ENCODE data around the gene RPS6KA3. TPM values are rescaled to one million over a fixed set of nuclear protein-coding genes. Genes with fewer than 3 reads are reported as not detected.

RPS6KA3 gene
- total RNA-seq, 1 donor from 2014 or later: 21.8 TPM

DNA sequence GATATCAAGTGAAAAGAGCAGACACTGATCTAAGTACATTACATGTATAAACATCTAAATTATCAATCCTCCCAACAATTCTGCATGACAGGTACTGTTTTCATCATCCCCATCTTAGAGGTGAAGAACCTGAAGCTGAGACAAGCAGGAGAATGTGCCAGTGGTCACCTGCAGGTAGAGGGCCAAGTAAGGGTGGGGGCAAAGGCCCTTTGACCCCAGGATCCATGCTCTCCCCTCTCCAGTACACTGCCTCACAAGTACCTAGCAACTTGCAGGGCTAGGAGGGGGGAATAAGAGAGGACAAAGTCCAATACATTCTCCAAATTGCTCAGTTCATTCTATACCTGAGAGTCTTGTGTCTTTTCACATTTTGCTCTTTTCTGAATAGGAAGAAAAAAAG lies 141.7 kb downstream of the RPS6KA3 start:
- Mint-ChIP-seq H3K9me3 (ENCODE audit: unreplicated experiment) (no peaks in the 10 kb centered on the region), H3K4me1 (ENCODE audit: unreplicated experiment) (no peaks in the 10 kb centered on the region), H3K27ac (ENCODE audit: unreplicated experiment) (no peak overlapping the region), H3K36me3 (ENCODE audit: unreplicated experiment) (peaks cover 3% of the 10 kb centered on the region), H3K4me3 (ENCODE audit: unreplicated experiment) (no peak overlapping the region), H3K27me3 (ENCODE audit: unreplicated experiment) (no peaks in the 10 kb centered on the region)
- TF ChIP-seq, protein P1, sequence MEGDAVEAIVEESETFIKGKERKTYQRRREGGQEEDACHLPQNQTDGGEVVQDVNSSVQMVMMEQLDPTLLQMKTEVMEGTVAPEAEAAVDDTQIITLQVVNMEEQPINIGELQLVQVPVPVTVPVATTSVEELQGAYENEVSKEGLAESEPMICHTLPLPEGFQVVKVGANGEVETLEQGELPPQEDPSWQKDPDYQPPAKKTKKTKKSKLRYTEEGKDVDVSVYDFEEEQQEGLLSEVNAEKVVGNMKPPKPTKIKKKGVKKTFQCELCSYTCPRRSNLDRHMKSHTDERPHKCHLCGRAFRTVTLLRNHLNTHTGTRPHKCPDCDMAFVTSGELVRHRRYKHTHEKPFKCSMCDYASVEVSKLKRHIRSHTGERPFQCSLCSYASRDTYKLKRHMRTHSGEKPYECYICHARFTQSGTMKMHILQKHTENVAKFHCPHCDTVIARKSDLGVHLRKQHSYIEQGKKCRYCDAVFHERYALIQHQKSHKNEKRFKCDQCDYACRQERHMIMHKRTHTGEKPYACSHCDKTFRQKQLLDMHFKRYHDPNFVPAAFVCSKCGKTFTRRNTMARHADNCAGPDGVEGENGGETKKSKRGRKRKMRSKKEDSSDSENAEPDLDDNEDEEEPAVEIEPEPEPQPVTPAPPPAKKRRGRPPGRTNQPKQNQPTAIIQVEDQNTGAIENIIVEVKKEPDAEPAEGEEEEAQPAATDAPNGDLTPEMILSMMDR (IDR thresholded peaks at IDR 0.05): no peak
- no peak for DNase-seq (ENCODE audit: extremely low spot score, unreplicated experiment)

DNA sequence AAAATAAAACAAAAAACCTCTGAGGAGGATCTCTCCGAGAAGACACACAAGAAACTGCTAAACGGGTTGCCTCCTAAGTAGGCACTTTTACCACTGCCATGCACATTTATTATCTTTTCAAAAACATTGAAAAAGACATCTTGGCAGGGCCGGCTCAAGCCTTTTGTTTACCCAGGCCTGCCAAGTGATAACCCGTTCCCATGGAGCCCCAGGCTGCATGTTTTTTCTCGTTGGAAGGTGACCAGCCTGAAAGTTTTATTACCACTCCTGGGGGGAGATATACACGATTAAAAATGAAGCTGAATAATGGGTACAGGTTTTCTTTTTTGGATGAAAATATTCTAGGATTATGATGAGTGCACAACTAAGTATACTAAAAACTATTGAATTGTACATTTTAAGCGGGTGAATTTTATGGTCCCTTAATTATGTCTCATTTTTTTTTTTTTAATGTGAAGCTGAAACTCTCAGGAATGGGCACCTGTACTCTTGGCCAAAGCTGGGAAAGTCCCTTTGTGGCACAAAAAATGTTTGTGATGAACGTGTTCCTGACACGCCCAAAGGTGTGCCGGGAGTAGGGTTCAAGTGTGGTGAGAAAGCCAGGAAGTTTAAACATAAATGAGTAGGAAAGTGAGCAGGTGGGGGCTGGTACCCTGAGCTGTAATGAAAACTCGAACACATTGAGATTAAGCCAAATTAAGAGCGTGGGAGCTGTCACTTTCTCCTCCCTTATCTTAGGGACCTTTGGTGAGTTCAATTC lies 148.5 kb downstream of the RPS6KA3 start:
- Mint-ChIP-seq H3K27me3 (ENCODE audit: unreplicated experiment) (no peaks in the 10 kb centered on the region), H3K9me3 (ENCODE audit: unreplicated experiment) (no peaks in the 10 kb centered on the region), H3K4me1 (ENCODE audit: unreplicated experiment) (no peaks in the 10 kb centered on the region), H3K4me3 (ENCODE audit: unreplicated experiment) (no peak overlapping the region), H3K27ac (ENCODE audit: unreplicated experiment) (no peak overlapping the region), H3K36me3 (ENCODE audit: unreplicated experiment) (no peaks in the 10 kb centered on the region)
- TF ChIP-seq, protein P1 (IDR thresholded peaks at IDR 0.05): no peak
- no peak for DNase-seq (ENCODE audit: extremely low spot score, unreplicated experiment)

DNA sequence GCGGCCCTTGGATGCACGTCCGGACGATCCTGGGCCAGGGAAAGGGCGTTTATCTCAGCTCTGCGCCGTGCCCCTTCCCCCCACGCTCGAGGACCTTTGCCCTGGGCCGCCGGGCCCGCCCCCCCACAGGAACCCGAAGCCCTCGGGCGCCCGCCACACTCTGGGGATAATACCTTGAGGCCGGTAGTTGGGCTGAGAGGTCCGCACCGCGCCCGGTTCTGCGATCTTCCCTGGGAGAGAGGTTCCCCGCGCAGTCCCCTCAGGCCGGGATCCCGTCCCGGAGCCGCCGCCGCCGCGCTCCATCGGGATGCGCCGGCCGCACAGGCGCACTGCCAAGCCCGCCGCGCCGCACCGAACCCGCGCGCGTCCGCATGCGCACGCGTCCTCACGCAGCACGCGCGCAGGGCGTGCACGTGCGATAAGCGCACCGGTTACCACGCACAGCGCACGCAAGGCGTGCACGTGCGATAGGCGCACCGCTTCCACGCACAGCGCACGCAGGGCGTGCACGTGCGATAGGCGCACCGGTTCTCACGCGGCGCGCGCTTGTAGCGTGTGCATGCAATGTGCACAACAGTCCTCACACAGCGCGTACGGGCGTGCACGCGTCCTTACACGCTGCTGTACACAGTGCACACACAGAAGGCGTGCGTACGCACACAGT lies 150.0 kb downstream of the RPS6KA3 start, which contains the start of gene MAP7D2:
TSS of gene MAP7D2 (minus strand) at position 331 of the 664 bp plus-strand sequence. CDS start at position 303, 28 bp downstream.
- no peaks in the 10 kb centered on the region for H3K36me3 Mint-ChIP-seq (ENCODE audit: unreplicated experiment)
- H3K27ac Mint-ChIP-seq (ENCODE audit: unreplicated experiment): no peak within 1 kb of the TSS
- no peaks in the 10 kb centered on the region for H3K27me3 Mint-ChIP-seq (ENCODE audit: unreplicated experiment)
- H3K4me3 Mint-ChIP-seq (ENCODE audit: unreplicated experiment): peak within 1 kb of the TSS; percentile 66
- no peaks in the 10 kb centered on the region for H3K4me1 Mint-ChIP-seq (ENCODE audit: unreplicated experiment)
- DNase-seq (ENCODE audit: extremely low spot score, unreplicated experiment): no peak
- TF ChIP-seq, protein P1 (IDR thresholded peaks at IDR 0.05): no peak
- no peaks in the 10 kb centered on the region for H3K9me3 Mint-ChIP-seq (ENCODE audit: unreplicated experiment)

DNA sequence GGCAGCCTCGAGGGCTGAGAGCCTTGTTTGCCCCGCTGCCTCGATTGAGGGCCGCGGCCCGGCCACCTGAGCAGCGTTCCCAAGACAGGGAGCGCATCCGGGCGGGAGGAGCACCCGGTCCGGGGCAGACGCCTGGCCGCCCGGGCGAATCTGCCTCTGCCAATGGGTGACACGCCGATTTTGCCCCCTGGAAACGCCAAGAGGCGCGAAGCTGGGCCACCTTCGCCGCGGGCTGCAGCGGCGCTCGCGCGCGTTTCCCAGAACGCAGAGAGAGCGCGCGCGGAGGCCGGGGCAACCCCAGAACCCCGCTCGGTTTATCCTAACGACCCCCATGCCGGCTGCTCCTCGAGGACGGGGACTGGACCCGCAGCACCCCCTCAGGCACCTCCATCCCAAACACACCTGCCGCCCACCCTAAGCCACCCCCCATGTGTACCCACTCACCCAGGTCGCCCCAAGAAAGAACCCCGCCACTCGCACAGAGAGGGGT lies 150.6 kb downstream of the RPS6KA3 start:
- Mint-ChIP-seq H3K27ac (ENCODE audit: unreplicated experiment) (no peak overlapping the region), H3K27me3 (ENCODE audit: unreplicated experiment) (no peaks in the 10 kb centered on the region), H3K4me1 (ENCODE audit: unreplicated experiment) (no peaks in the 10 kb centered on the region), H3K36me3 (ENCODE audit: unreplicated experiment) (no peaks in the 10 kb centered on the region), H3K9me3 (ENCODE audit: unreplicated experiment) (no peaks in the 10 kb centered on the region), H3K4me3 (ENCODE audit: unreplicated experiment) (peak overlapping the region; percentile 66)
- DNase-seq (ENCODE audit: extremely low spot score, unreplicated experiment): no peak
- TF ChIP-seq, protein P1 (IDR thresholded peaks at IDR 0.05): no peak

Measured in osteocyte (in vitro differentiated cells).